Measurements from ENCODE around the gene CNOT6L.

GRCh38 chr4:77758804-77759203 lies 60.4 kb downstream of the CNOT6L start:
- no peak for TF ChIP-seq POLR2A (IDR thresholded peaks at IDR 0.05; ENCODE audit: low read depth)
- no peak for TF ChIP-seq CTCF (IDR thresholded peaks at IDR 0.05)
- TF ChIP-seq POLR2AphosphoS5 (IDR thresholded peaks at IDR 0.05) = no peak

Data from esophagus muscularis mucosa (tissue), 3 donors.